Panc1 (cell line): ENCODE measurements around the gene POU6F1. TPM values are rescaled to one million over a fixed set of nuclear protein-coding genes. Genes with fewer than 3 reads are reported as not detected.

Source experiments
- ATAC-seq: fragments of 200-7000 bp; cut with Tn5 transposase; 2 replicates; pipeline ENCODE4 v1.9.1; 2020; ENCODE audit warnings: mild to moderate bottlenecking, moderate library complexity
- BruUV-seq: library from RNA; stranded (reverse); fragments of 400-500 nt; replicated peaks from 2 replicates; lab custom pipeline; 2021; lab: Mats Ljungman, UMichigan
- CTCF ChIA-PET: fragments of 300-600 bp; sonication (Branson Sonifier 250); formaldehyde crosslinking; loops from one replicate; lab custom pipeline; 2022; ENCODE audit warnings: antibody characterized with exemption; lab: Charles Lee
- POLR2A ChIA-PET: fragments of 300-600 bp; sonication (Branson Sonifier 250); formaldehyde crosslinking; loops from one replicate; lab custom pipeline; 2022; ENCODE audit warnings: antibody characterized with exemption; lab: Charles Lee
- DNase-seq: peaks from one replicate; pipeline ENCODE4 v3.0.0-alpha.2; 2010; ENCODE audit warnings: low read depth, low spot score
- H3K27ac ChIP-seq: 2 replicates; pipeline ENCODE4 v1.5.1; 2011; ENCODE audit warnings: mild to moderate bottlenecking, low read length, inconsistent platforms
- H3K27me3 ChIP-seq: fragments of 200-500 bp; sonication (Bioruptor generic); 2 replicates; pipeline ENCODE4 v1.6.0; 2014; ENCODE audit warnings: low read length, inconsistent platforms; ENCODE audit not compliant: control insufficient read depth, insufficient read depth
- H3K36me3 ChIP-seq: fragments of 200-500 bp; sonication (Bioruptor generic); 2 replicates; pipeline ENCODE4 v1.5.1; 2014; ENCODE audit warnings: inconsistent platforms, mild to moderate bottlenecking, low read length, moderate library complexity; ENCODE audit not compliant: control insufficient read depth, insufficient read depth
- H3K4me1 ChIP-seq: 2 replicates; pipeline ENCODE4 v1.5.1; 2011; ENCODE audit warnings: inconsistent platforms, mild to moderate bottlenecking, low read length, moderate library complexity; ENCODE audit not compliant: control insufficient read depth, insufficient read depth
- H3K4me3 ChIP-seq, 2 experiments: 2 replicates each; pipeline ENCODE4 v1.5.1; 2011 to 2012; ENCODE audit warnings: low read depth in 2 of 2, low read length in 2 of 2, mild to moderate bottlenecking in 2 of 2, inconsistent platforms in 1 of 2, moderate library complexity in 1 of 2
- H3K9me3 ChIP-seq: fragments of 200-500 bp; sonication (Bioruptor generic); 2 replicates; pipeline ENCODE4 v1.5.1; 2014; ENCODE audit warnings: low read depth, mild to moderate bottlenecking, inconsistent platforms, low read length, moderate library complexity; ENCODE audit not compliant: control insufficient read depth, insufficient read depth
- CTCF ChIP-seq: fragments of 450-650 bp; IDR thresholded peaks from 2 replicates; pipeline ENCODE4 v1.5.1; 2017; ENCODE audit warnings: mild to moderate bottlenecking
- POLR2AphosphoS5 ChIP-seq: IDR thresholded peaks from 2 replicates; pipeline ENCODE4 v1.6.1; 2012; ENCODE audit warnings: mild to moderate bottlenecking, low read depth, low read length, moderate library complexity
- SIN3A ChIP-seq: IDR thresholded peaks from 2 replicates; pipeline ENCODE4 v1.6.1; 2012; ENCODE audit warnings: low read depth, mild to moderate bottlenecking, low read length, moderate library complexity, borderline replicate concordance; ENCODE audit not compliant: insufficient read depth
- TCF7L2 ChIP-seq: IDR thresholded peaks from 2 replicates; pipeline ENCODE4 v1.6.1; 2011; ENCODE audit warnings: mild to moderate bottlenecking, low read depth, low read length, inconsistent platforms
- in situ Hi-C: cut with HindIII; loops from 2 replicates; pipeline ENCODE4 v1.10.0; 2016; ENCODE audit warnings: low sequenced_read_pairs, low pct_unique_long_range_greater_than_20kb
- intact Hi-C: fragments of 100-400 bp; cut with micrococcal nuclease; formaldehyde crosslinking; loops from one replicate; pipeline ENCODE4 v1.10.0; 2022; ENCODE audit not compliant: unreplicated experiment
- total RNA-seq: library from RNA; stranded (reverse); gene quantifications from one replicate; pipeline ENCODE4 v1.2.1, GENCODE V29; 2021; ENCODE audit not compliant: unreplicated experiment
- TF ChIP-seq, protein P1 (sequence below), 2 experiments: IDR thresholded peaks; 2 replicates each; pipeline ENCODE4 v1.6.1; 2011 to 2012; ENCODE audit warnings: low read depth in 2 of 2, control low read depth in 1 of 2, low read length in 1 of 2, mild to moderate bottlenecking in 1 of 2, moderate library complexity in 1 of 2; ENCODE audit not compliant: insufficient read depth in 1 of 2

The POU6F1 gene
- total RNA-seq, 1 experiment from 2014 or later = 3.1 TPM

DNA sequence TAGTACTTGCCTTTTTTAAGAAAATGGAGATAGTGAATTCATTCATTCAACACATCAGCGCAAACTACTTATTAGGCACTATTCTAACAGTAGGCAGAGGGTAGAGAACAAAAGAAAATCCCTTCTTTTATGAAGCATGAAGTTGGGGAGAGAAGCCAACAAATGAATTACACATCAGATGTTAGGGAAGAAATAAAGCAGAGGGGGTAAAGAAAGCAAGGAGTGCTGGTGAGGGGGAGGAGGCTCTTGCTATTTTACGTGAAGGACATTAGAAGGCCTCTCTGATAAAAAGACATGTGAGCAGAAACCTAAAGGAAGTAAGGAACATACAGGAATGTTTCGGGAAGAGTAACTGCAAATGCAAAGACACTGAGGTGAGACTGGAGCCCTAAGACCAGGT, 67.1 kb downstream of the POU6F1 start:
- no peaks in the 10 kb centered on the region for H3K4me1 ChIP-seq
- in situ Hi-C loops (no loop called here), intact Hi-C loops (no loop called here)
- DNase-seq (no peak), ATAC-seq (no peak)
- BruUV-seq = no TSS peak
- H3K4me3 ChIP-seq = no peak overlapping the region
- no peaks in the 10 kb centered on the region for H3K27me3 ChIP-seq
- TF ChIP-seq, protein P1, sequence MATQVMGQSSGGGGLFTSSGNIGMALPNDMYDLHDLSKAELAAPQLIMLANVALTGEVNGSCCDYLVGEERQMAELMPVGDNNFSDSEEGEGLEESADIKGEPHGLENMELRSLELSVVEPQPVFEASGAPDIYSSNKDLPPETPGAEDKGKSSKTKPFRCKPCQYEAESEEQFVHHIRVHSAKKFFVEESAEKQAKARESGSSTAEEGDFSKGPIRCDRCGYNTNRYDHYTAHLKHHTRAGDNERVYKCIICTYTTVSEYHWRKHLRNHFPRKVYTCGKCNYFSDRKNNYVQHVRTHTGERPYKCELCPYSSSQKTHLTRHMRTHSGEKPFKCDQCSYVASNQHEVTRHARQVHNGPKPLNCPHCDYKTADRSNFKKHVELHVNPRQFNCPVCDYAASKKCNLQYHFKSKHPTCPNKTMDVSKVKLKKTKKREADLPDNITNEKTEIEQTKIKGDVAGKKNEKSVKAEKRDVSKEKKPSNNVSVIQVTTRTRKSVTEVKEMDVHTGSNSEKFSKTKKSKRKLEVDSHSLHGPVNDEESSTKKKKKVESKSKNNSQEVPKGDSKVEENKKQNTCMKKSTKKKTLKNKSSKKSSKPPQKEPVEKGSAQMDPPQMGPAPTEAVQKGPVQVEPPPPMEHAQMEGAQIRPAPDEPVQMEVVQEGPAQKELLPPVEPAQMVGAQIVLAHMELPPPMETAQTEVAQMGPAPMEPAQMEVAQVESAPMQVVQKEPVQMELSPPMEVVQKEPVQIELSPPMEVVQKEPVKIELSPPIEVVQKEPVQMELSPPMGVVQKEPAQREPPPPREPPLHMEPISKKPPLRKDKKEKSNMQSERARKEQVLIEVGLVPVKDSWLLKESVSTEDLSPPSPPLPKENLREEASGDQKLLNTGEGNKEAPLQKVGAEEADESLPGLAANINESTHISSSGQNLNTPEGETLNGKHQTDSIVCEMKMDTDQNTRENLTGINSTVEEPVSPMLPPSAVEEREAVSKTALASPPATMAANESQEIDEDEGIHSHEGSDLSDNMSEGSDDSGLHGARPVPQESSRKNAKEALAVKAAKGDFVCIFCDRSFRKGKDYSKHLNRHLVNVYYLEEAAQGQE (IDR thresholded peaks at IDR 0.05; ENCODE audit: insufficient read depth in 1 of 2, low read depth in 2 of 2, low read length in 1 of 2) = no peak
- TF ChIP-seq TCF7L2 (no peak), CTCF (no peak), POLR2AphosphoS5 (no peak), SIN3A (no peak)
- ChIA-PET POLR2A (no interaction called here), CTCF (no interaction called here)
- no peaks in the 10 kb centered on the region for H3K36me3 ChIP-seq
- H3K27ac ChIP-seq = no peak overlapping the region
- H3K9me3 ChIP-seq = no peaks in the 10 kb centered on the region

DNA sequence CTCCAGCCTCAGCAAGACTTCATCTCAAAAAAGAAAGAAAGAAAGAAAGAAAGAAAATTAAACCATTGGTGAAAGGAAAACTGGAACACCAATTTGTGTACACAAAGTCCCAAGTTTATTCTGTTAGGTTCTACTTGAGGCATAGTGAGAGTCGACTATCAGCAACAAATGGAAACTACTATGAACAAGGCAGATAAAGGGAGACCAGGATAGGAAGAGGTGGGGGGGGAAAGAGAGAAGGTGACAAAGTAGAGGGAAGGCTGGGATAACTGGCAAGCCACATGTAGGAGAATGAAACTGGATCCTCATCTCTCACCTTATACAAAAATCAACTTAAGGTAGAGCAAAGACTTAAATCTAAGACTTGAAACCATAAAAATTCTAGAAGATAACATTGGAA, 70.6 kb downstream of the POU6F1 start:
- ATAC-seq = no peak
- Histone ChIP-seq H3K36me3 (no peaks in the 10 kb centered on the region), H3K4me3 (no peak overlapping the region), H3K27me3 (no peaks in the 10 kb centered on the region), H3K27ac (no peak overlapping the region), H3K4me1 (no peaks in the 10 kb centered on the region), H3K9me3 (no peaks in the 10 kb centered on the region)
- no peak for DNase-seq
- intact Hi-C loops (no loop called here), in situ Hi-C loops (no loop called here)
- ChIA-PET POLR2A (no interaction called here), CTCF (no interaction called here)
- TF ChIP-seq SIN3A (no peak), CTCF (no peak), POLR2AphosphoS5 (no peak)
- TF ChIP-seq, protein P1 (IDR thresholded peaks at IDR 0.05; ENCODE audit: insufficient read depth in 1 of 2, low read depth in 2 of 2, low read length in 1 of 2) = no peak
- no TSS peak for BruUV-seq
